Measurements from ENCODE around the gene KITLG.

- TF ChIP-seq EZH2phosphoT487 (IDR thresholded peaks at IDR 0.05; ENCODE audit: low read depth, severe bottlenecking, unreplicated experiment): no peak
- TF ChIP-seq CTCF (IDR thresholded peaks at IDR 0.05; ENCODE audit: poor library complexity): no peak
Measured at GRCh38 chr12:88539893-88540292, 40.4 kb downstream of the KITLG start.
